Measurements from ENCODE around the gene DNAJC16.

DNA sequence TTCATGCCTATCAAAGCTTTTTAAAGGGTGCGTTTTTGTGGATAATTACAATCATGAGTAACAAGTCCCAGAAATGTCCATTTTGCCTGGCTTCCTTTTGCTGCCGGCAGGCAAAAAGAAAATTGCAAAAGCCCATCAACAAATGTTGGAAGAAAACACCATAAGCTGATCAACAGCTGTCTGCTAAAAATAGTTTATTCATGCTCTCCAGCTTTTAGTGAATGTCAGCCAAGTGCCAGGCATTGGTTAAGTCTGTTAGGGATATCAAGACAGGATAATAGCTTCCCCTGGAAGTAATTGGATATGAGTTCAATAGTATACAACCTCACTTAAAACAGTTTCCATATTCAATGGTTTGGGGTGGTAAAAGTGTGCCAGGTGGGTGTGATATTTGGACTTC, 71.8 kb downstream of the DNAJC16 start:
- TF ChIP-seq, protein P1, sequence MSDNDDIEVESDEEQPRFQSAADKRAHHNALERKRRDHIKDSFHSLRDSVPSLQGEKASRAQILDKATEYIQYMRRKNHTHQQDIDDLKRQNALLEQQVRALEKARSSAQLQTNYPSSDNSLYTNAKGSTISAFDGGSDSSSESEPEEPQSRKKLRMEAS (IDR thresholded peaks at IDR 0.05), result no peak
- TF ChIP-seq EP300 (IDR thresholded peaks at IDR 0.05; ENCODE audit: borderline replicate concordance), result no peak
- TF ChIP-seq REST (IDR thresholded peaks at IDR 0.05; ENCODE audit: low read depth), result no peak
- TF ChIP-seq TAF1 (IDR thresholded peaks at IDR 0.05; ENCODE audit: low read depth), result no peak
- TF ChIP-seq RAD21 (IDR thresholded peaks at IDR 0.05; ENCODE audit: low read depth), result no peak
- no peak for TF ChIP-seq TCF12 (IDR thresholded peaks at IDR 0.05; ENCODE audit: low read depth)

Data from Ishikawa (cell line).